GM12873 (cell line): ENCODE measurements around the gene C1QL4.
A peak's percentile ranks its signal among the peaks of the same experiment; 100 is the strongest.

Experiments used
- CTCF ChIP-seq: IDR thresholded peaks from 2 replicates; pipeline ENCODE4 v1.5.1; 2012; ENCODE audit warnings: low read depth, mild to moderate bottlenecking, moderate library complexity, low read length, control low read depth; ENCODE audit not compliant: insufficient read depth; ENCODE audit errors: missing control alignments

The C1QL4 gene

GRCh38 chr12:49367381-49368239, 30.6 kb upstream of the C1QL4 start, which contains the start of gene SPATS2:
Gene SPATS2 (plus strand): TSS chr12:49367462. CDS start chr12:49461013, 93,551 bp downstream.
- no peak for TF ChIP-seq CTCF

- TF ChIP-seq CTCF, result peak; percentile 29
These were observed 29.8 kb upstream of the C1QL4 start for GRCh38 chr12:49366652-49367380.

- TF ChIP-seq CTCF, result no peak
These were observed 29.2 kb upstream of the C1QL4 start for GRCh38 chr12:49366096-49366651.

GRCh38 chr12:49365542-49365941, 28.6 kb upstream of the C1QL4 start:
- no peak for TF ChIP-seq CTCF

GRCh38 chr12:49364989-49365388, 28.0 kb upstream of the C1QL4 start:
- TF ChIP-seq CTCF, result no peak

- no peak for TF ChIP-seq CTCF
These were observed 25.1 kb upstream of the C1QL4 start for GRCh38 chr12:49362077-49362476.

- no peak for TF ChIP-seq CTCF
These were observed 22.7 kb upstream of the C1QL4 start for GRCh38 chr12:49359671-49360070.
